ENCODE data around the gene IRF2BP1.

Gene IRF2BP1

GRCh38 chr19:45885556-45886426 is at the start of gene IRF2BP1:
TSS of gene IRF2BP1 (minus strand) at chr19:45886141. CDS start at chr19:45885774, 367 bp downstream.
- H3K4me1 ChIP-seq (ENCODE audit: control insufficient read depth, insufficient read depth, low read length) = peaks cover 37% of the 10 kb centered on the region

GRCh38 chr19:45935267-45935666 is 49.3 kb upstream of the IRF2BP1 start:
- no peaks in the 10 kb centered on the region for H3K4me1 ChIP-seq (ENCODE audit: control insufficient read depth, insufficient read depth, low read length)
- no peaks in the 10 kb centered on the region; the same call in 1 of the 2 replicates for H3K36me3 ChIP-seq (ENCODE audit: control insufficient read depth, insufficient read depth, low read length)
- no peak overlapping the region for H3K9ac ChIP-seq (ENCODE audit: low read length)
- H3K4me3 ChIP-seq (ENCODE audit: low read depth, low read length) = no peak overlapping the region
- peaks cover 48% of the 10 kb centered on the region; the same call in 1 of the 2 replicates for H3K27me3 ChIP-seq (ENCODE audit: control insufficient read depth, insufficient read depth, low read length)
- H3K27ac ChIP-seq (ENCODE audit: low read depth, low read length) = no peak overlapping the region
- no peaks in the 10 kb centered on the region for H3K9me3 ChIP-seq (ENCODE audit: control insufficient read depth, insufficient read depth, low read depth, low read length)

More at GRCh38 chr19:45885556-45886426, at the start of gene IRF2BP1:
- H3K27ac ChIP-seq (ENCODE audit: low read depth, low read length) = peak within 1 kb of the TSS; percentile 78
- no peaks in the 10 kb centered on the region for H3K27me3 ChIP-seq (ENCODE audit: control insufficient read depth, insufficient read depth, low read length)
- H3K9me3 ChIP-seq (ENCODE audit: control insufficient read depth, insufficient read depth, low read depth, low read length) = no peaks in the 10 kb centered on the region
- H3K4me3 ChIP-seq (ENCODE audit: low read depth, low read length) = peak within 1 kb of the TSS; percentile 90
- no peaks in the 10 kb centered on the region for H3K36me3 ChIP-seq (ENCODE audit: control insufficient read depth, insufficient read depth, low read length)
- H3K9ac ChIP-seq (ENCODE audit: low read length) = peak within 1 kb of the TSS; percentile 85

- Histone ChIP-seq H3K27ac (ENCODE audit: low read depth, low read length) (no peak overlapping the region), H3K4me3 (ENCODE audit: low read depth, low read length) (no peak overlapping the region), H3K4me1 (ENCODE audit: control insufficient read depth, insufficient read depth, low read length) (no peaks in the 10 kb centered on the region), H3K27me3 (ENCODE audit: control insufficient read depth, insufficient read depth, low read length) (peaks cover 53% of the 10 kb centered on the region; the same call in 1 of the 2 replicates), H3K9ac (ENCODE audit: low read length) (no peak overlapping the region), H3K36me3 (ENCODE audit: control insufficient read depth, insufficient read depth, low read length) (no peaks in the 10 kb centered on the region; the same call in 1 of the 2 replicates), H3K9me3 (ENCODE audit: control insufficient read depth, insufficient read depth, low read depth, low read length) (no peaks in the 10 kb centered on the region)
Observed at GRCh38 chr19:45934551-45935230, 48.8 kb upstream of the IRF2BP1 start.

- Histone ChIP-seq H3K27ac (ENCODE audit: low read depth, low read length) (no peak overlapping the region), H3K27me3 (ENCODE audit: control insufficient read depth, insufficient read depth, low read length) (peaks cover 62% of the 10 kb centered on the region), H3K9ac (ENCODE audit: low read length) (no peak overlapping the region), H3K4me3 (ENCODE audit: low read depth, low read length) (no peak overlapping the region), H3K9me3 (ENCODE audit: control insufficient read depth, insufficient read depth, low read depth, low read length) (no peaks in the 10 kb centered on the region), H3K4me1 (ENCODE audit: control insufficient read depth, insufficient read depth, low read length) (no peaks in the 10 kb centered on the region), H3K36me3 (ENCODE audit: control insufficient read depth, insufficient read depth, low read length) (no peaks in the 10 kb centered on the region; the same call in 1 of the 2 replicates)
Observed at GRCh38 chr19:45933759-45934158, 47.8 kb upstream of the IRF2BP1 start.

GRCh38 chr19:45931055-45931454 is 45.1 kb upstream of the IRF2BP1 start:
- Histone ChIP-seq H3K36me3 (ENCODE audit: control insufficient read depth, insufficient read depth, low read length) (no peaks in the 10 kb centered on the region), H3K27me3 (ENCODE audit: control insufficient read depth, insufficient read depth, low read length) (peaks cover 59% of the 10 kb centered on the region), H3K9me3 (ENCODE audit: control insufficient read depth, insufficient read depth, low read depth, low read length) (no peaks in the 10 kb centered on the region), H3K27ac (ENCODE audit: low read depth, low read length) (no peak overlapping the region), H3K4me1 (ENCODE audit: control insufficient read depth, insufficient read depth, low read length) (peaks cover 5% of the 10 kb centered on the region), H3K9ac (ENCODE audit: low read length) (no peak overlapping the region), H3K4me3 (ENCODE audit: low read depth, low read length) (no peak overlapping the region)

GRCh38 chr19:45929247-45929646 is 43.3 kb upstream of the IRF2BP1 start:
- Histone ChIP-seq H3K27ac (ENCODE audit: low read depth, low read length) (no peak overlapping the region), H3K27me3 (ENCODE audit: control insufficient read depth, insufficient read depth, low read length) (peaks cover 45% of the 10 kb centered on the region), H3K36me3 (ENCODE audit: control insufficient read depth, insufficient read depth, low read length) (no peaks in the 10 kb centered on the region), H3K4me3 (ENCODE audit: low read depth, low read length) (no peak overlapping the region), H3K4me1 (ENCODE audit: control insufficient read depth, insufficient read depth, low read length) (peaks cover 5% of the 10 kb centered on the region), H3K9ac (ENCODE audit: low read length) (no peak overlapping the region), H3K9me3 (ENCODE audit: control insufficient read depth, insufficient read depth, low read depth, low read length) (no peaks in the 10 kb centered on the region)

- Histone ChIP-seq H3K27ac (ENCODE audit: low read depth, low read length) (no peak overlapping the region), H3K27me3 (ENCODE audit: control insufficient read depth, insufficient read depth, low read length) (peaks cover 37% of the 10 kb centered on the region), H3K9me3 (ENCODE audit: control insufficient read depth, insufficient read depth, low read depth, low read length) (no peaks in the 10 kb centered on the region), H3K4me3 (ENCODE audit: low read depth, low read length) (peak overlapping the region; percentile 52), H3K4me1 (ENCODE audit: control insufficient read depth, insufficient read depth, low read length) (peaks cover 5% of the 10 kb centered on the region), H3K36me3 (ENCODE audit: control insufficient read depth, insufficient read depth, low read length) (no peaks in the 10 kb centered on the region), H3K9ac (ENCODE audit: low read length) (peak overlapping the region; percentile 25)
Observed at GRCh38 chr19:45927565-45928261, 41.8 kb upstream of the IRF2BP1 start.

- H3K27me3 ChIP-seq (ENCODE audit: control insufficient read depth, insufficient read depth, low read length) = peaks cover 21% of the 10 kb centered on the region
- H3K36me3 ChIP-seq (ENCODE audit: control insufficient read depth, insufficient read depth, low read length) = no peaks in the 10 kb centered on the region
- no peak overlapping the region for H3K4me3 ChIP-seq (ENCODE audit: low read depth, low read length)
- H3K9me3 ChIP-seq (ENCODE audit: control insufficient read depth, insufficient read depth, low read depth, low read length) = no peaks in the 10 kb centered on the region
- H3K9ac ChIP-seq (ENCODE audit: low read length) = no peak overlapping the region
- H3K27ac ChIP-seq (ENCODE audit: low read depth, low read length) = no peak overlapping the region
- H3K4me1 ChIP-seq (ENCODE audit: control insufficient read depth, insufficient read depth, low read length) = peaks cover 5% of the 10 kb centered on the region
Observed at GRCh38 chr19:45924891-45925447, 39.0 kb upstream of the IRF2BP1 start.

- no peak overlapping the region for H3K27ac ChIP-seq (ENCODE audit: low read depth, low read length)
Observed at GRCh38 chr19:45922281-45922680, 36.3 kb upstream of the IRF2BP1 start.

GRCh38 chr19:45920458-45920857 is 34.5 kb upstream of the IRF2BP1 start:
- Histone ChIP-seq H3K27ac (ENCODE audit: low read depth, low read length) (no peak overlapping the region), H3K27me3 (ENCODE audit: control insufficient read depth, insufficient read depth, low read length) (no peaks in the 10 kb centered on the region; the same call in 1 of the 2 replicates), H3K36me3 (ENCODE audit: control insufficient read depth, insufficient read depth, low read length) (no peaks in the 10 kb centered on the region), H3K9ac (ENCODE audit: low read length) (no peak overlapping the region), H3K4me1 (ENCODE audit: control insufficient read depth, insufficient read depth, low read length) (no peaks in the 10 kb centered on the region), H3K4me3 (ENCODE audit: low read depth, low read length) (no peak overlapping the region), H3K9me3 (ENCODE audit: control insufficient read depth, insufficient read depth, low read depth, low read length) (no peaks in the 10 kb centered on the region)

More at GRCh38 chr19:45922281-45922680, 36.3 kb upstream of the IRF2BP1 start:
- Histone ChIP-seq H3K36me3 (ENCODE audit: control insufficient read depth, insufficient read depth, low read length) (no peaks in the 10 kb centered on the region), H3K27me3 (ENCODE audit: control insufficient read depth, insufficient read depth, low read length) (no peaks in the 10 kb centered on the region; the same call in 1 of the 2 replicates), H3K9ac (ENCODE audit: low read length) (no peak overlapping the region), H3K4me3 (ENCODE audit: low read depth, low read length) (no peak overlapping the region), H3K9me3 (ENCODE audit: control insufficient read depth, insufficient read depth, low read depth, low read length) (no peaks in the 10 kb centered on the region), H3K4me1 (ENCODE audit: control insufficient read depth, insufficient read depth, low read length) (no peaks in the 10 kb centered on the region)

All from HUES6 (cell line).